GM19099 (cell line): ENCODE results near the gene MAP4K1.
A peak's percentile ranks its signal among the peaks of the same experiment; 100 is the strongest.

Experiments used
- POLR2A ChIP-seq: IDR thresholded peaks from 3 replicates; pipeline ENCODE4 v1.6.1; 2011; ENCODE audit warnings: low read depth; ENCODE audit not compliant: insufficient read length; ENCODE audit errors: extremely low read depth

Gene MAP4K1

DNA sequence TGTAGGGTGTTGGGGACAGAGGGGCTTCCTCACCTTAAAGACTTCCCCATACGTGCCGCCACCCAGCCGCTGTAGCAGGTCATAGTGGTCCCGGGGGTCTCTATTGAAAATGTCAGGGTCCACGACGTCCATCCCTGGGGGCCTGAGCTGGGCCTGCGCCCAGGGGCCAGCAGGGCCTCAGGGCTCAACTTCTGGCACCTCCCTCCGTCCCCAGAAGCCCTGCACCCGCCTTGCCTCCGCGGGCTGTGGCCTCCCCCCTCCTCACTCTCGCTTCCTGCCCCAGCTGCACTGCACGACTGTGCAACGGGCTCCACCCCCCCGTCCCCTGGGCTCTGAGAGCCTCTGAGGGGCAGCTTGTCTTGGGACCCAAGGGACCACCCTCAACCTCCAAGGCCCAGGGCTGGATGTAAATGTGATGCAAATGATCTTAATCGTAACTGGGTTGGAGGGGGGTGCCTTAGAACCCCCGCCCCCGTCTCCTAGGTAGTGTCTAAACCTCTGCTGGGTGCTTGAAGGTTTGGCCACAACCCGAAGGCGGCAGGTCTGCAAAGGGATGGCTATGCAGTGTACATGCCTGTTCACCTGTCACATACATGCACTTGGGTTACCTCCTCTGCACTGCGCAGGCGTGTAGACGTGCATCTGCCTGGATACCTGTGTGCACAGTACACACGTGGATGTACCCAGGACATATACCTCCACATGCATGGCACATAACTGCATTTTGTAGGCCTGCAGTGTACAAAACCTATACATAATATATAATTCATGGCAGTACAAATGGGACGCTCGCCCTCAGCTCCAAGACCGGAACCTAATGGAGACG lies at the start of gene MAP4K1:
Gene MAP4K1, minus strand, starts transcription at position 190 of the 826 bp plus-strand sequence. Its CDS starts 58 bp downstream, at position 132.
- peak; percentile 72 for TF ChIP-seq POLR2A

DNA sequence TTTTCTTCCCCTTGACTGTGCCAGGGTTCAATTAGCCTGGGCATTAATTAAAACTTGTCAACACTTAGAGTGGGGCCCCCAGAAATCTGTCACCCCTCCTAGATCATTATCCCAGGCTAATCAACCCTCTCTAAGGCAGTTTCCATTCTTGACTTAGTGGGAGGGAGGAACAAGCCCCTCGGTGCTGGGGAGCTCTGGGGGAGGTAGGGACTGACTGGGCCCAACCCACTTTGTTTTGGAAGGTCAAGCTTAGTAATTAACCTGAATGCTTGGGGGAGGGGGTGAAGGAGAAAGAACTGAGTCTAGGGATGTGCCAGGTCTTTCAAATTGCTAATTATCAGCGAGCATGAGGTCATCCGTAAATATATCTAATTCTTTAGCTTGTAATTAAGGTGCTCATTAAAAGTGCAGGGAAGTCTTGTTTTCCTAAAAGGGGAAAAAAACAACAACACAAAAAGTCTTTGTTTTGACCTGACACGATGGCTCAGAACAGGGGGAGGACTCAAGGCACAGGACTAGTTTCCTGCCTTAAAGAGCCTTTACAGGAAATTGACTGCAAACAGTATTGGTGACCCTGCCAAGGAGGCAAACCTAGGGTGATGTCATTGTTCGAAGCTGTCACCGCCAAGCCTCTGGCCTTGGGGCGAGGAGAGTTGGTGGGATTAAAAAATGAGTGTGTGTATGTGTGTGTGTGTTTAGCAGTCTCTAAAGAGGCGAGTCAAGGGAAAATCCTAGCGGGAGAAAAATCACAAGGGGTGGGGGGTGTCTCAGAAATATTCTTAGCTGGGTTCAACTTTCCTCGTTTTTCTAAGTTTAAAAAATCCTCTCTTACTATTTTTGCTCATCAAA lies 49.1 kb upstream of the MAP4K1 start:
- no peak for TF ChIP-seq POLR2A

DNA sequence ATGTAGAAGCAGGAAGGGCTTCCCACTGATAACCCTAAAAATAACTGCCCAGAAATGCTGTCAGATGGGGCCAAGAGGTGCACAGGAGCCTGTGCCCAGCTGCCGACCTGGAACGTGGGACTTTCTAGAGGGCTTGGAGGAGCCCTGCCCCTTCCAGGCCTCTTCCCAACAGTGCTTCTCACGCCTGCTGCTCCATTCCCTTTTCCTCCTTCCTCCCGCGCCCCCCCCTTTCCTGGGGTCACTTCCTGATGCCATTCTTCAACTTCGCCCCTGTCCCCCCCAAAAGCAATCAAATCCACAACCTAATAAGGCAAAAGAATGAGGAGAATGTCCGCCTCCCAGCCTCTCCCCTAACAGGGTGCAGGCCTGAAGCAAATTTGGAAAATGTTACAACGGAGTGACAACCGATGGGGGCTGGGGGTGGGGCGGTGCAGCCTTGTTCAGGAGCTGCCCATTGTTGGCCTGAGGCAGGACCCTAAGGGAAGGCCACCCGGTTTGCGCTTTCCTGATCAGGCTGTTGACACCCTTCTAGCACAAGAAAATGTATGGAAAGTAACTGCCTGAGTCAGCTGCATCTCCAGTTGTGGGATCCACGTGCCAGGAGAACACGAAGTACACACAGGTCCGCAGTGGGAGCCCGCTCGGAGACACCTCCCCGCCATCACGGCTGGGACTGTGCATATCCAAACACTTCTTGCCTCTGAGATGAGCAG lies 48.4 kb upstream of the MAP4K1 start:
- TF ChIP-seq POLR2A: no peak

DNA sequence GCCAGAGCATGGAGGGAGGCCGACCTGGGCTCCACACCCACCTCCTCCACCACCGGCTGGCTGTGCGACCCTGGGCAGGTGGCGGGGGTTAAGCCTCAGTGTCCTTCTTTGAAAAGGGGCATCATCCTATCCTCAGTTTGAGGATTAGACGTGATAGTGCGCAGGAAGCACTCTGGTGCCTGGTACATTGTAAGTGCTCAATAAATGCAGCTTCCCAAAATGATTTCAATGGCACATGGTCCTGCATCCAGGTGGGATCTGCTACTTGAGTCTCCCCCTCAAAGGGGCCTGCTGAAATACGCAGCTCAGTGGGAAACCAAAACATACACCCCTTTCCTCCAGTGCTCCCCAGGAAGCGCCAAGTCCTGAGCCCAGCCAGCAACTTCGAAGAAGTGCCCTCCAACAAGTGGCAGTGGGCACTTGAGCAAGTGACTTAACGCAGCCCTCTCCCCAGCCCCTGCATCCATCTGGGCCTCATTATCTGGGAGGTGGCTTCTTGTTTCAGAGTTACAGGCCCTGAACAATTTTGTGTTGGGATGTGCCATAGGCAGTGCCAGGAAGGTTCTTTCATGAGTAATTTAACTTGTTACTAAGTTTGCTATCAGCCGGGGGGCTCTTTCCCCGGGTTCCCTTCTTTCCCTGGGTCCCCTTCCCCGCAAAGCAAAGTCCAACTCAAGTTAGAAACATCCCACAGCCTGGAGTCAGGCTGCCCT lies 47.6 kb upstream of the MAP4K1 start:
- TF ChIP-seq POLR2A: no peak

DNA sequence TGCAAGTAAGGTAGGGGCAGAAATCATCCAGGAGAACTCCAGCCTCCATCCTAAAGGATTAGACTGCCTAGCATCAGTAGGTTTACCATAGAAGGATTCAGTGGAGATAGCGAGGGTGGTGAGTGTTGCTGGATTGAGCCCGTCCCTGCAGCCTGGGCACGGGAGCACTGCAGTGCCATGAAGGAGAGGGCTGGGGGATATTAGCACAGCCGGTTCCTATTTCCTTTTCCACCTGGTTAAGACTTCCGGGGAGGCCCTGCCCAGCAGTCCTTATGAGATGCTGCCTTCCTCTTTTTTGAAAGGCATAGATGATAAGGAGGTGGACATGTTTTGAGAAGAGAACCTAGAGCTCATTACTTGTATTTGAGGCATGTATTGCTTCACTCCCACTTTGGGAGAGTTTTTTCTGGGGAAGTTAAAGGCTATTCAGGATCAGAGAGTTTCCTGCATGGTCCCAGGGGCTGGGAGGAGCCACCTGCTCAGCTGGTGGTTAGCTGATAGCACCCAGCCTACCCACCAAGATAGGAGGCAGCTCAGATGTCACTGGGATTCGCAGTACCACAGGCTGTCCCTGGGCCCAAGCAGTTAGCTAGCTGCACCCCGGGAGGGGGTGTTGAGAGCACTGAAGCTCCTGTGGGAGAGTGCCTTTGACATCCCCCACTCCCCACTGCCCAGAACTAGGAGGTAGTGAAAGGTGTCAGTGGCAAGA lies 46.9 kb upstream of the MAP4K1 start:
- TF ChIP-seq POLR2A: no peak

DNA sequence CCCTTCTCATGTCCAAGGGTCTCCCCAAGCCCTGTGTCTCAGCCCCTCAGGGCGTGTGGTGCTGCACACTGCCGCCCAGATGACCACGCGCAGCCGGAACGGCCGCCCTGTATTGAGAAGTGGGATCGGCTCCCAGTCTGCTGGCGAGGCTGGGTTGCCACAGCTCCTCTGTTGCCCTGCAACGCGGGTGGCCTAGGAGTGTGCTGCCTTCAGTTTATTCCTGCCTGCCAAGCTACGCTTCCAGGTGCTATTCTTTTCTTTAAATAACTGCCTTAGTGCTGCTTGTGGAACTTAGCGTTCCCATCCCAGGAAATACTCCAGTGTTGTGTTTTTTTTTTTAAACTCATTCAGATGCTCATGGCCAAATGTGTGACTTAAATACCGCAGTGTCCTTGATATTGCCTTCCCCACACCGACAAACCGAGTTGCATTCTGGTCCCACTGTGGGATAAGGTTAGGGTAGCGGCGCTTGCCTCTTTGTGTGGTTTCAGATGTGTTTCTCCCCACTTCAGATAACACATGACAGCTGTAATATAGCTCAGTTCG lies 46.3 kb upstream of the MAP4K1 start:
- TF ChIP-seq POLR2A: no peak

DNA sequence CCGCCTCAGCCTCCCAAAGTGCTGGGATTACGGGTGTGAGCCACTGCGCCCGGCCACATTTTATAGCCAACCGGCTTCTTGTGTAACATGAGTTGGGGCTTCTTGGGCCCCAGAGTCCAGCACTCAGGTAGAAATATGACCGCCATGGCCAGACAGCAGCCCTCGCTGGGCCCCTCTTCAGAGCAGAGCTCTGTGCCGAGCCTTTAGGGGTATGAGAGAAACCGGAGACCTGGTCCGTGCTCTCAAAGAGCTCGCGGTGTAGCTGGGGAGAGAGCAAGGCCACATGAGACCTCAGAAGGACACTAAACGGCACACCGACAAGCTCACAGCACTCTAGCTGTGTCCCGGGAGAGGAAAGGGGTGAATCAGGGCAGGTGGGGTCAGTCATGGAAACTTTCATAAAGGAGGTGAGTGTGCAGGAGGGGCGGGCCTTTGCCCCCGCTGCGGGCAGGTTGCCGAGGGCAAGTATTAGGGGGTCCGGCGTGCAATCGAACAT lies 45.5 kb upstream of the MAP4K1 start:
- no peak for TF ChIP-seq POLR2A

DNA sequence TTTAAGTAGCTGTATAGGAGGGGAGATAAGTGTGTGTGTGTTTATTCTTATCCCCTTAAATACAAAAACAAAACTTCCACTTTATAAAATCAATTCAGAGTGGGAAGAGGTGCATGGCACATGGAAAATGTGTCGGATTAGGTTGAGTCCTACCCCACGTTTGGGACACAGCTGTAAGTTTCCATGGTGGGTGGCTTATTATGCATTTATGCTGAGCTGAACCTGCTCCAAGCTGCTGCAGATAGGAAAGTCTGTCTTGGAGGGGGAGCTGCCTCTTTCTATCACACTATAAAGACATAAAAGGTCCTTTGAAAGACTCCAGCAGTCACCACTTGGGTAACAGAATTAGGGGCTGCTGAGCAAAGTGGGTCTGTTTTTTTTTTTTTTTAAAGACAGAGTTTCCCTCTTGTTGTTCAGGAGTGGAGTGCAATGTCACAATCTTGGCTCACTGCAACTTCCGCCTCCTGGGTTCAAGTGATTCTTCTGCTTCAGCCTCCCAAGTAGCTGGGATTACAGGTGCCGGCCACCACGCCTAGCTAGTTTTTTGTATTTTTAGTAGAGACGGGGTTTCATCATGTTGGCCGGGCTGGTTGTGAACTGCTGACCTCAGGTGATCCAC lies 44.9 kb upstream of the MAP4K1 start:
- no peak for TF ChIP-seq POLR2A

DNA sequence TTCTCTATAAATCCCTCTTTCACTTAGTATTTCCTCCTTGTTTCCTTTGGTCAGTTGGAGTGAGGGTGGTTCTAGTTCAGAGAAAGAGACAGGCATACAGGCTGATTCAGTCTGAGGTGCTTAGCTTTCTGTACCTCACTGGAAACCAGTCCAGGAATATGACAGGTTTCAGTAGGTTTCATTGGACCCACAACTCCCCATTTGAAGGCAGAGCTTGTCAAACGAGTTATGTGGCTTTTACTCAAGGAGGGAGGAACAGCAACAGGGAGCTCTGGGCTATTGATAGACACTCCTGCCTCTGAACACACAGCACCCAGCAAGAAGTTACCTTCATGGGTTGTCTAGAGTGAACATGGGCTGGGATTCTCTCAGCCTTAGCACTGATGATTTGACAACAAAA lies 44.2 kb upstream of the MAP4K1 start:
- no peak for TF ChIP-seq POLR2A

DNA sequence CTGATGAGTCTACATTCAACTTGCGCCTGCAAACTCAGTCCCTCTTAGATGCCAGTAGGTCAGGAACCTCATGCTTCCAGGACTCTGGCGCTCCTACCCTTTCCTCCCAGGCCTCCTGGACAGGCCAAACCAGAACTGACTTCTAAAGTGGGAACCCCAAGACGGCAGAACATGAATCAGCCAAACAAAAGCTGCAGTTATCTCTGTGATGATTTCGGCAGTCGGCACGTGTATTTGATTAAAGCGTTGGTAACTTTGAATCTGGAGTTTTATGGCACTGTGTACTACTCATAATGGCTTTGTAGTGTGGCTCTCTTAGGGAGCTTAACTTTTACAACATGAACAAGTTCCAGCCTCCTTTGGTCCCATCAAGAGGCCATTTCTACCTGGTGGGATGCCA lies 43.4 kb upstream of the MAP4K1 start:
- no peak for TF ChIP-seq POLR2A

DNA sequence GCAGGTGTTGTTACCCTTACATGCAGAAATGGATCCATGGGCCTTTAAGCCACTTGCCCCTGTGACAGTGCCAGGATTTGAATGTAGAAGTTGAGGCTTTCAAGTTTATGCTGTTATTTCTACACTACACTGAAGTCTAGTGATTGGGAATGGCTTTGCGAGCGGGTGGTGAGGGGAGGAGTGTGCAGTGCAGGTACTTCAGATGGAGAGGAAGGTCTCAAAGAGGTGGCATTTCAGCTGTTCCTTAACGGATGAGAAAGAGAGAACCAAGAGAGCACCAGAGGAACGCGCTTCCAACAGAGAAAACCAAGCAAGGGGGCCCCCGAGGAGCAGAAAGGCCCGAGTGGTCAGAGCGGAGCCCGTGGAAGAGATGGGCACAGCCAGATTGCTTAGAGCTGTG lies 43.0 kb upstream of the MAP4K1 start:
- TF ChIP-seq POLR2A: no peak

DNA sequence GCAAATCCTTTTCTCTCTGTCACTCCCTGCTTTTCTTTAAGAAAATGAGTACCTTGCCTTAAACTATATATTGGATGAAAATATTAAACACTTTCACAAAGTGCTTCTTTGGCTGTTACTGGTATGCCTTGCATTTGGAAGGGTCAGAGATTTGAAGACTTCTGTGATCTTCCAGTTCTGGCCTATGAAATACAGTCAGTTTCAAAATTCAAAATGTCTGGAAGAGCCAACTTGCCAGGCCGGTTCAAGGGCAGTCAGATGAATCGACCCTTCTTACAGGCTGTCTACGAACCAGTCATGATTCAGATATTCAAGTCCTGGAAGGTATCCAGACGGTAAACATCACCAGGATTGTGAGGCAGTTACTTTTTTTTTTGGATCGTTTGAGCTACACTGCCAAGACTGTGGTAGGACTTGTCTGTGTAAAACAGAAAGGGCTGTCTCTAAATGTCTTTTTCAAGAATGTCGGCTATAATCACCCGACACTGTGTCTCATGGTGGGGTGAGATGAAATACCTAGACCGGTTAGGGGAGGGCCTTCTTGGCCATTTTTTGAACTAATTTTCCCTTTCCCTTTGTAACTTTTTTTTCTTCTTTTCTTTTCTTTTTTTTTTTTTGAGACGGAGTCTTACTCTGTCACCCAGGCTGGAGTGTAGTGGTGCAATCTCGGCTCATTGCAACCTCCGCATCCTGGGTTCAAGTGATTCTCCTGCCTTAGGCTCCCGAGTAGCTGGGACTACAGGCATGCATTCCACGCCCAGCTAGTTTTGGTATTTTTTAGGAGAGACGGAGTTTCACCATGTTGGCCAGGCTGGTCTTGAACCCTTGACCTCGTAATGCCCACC lies 40.9 kb upstream of the MAP4K1 start:
- TF ChIP-seq POLR2A: no peak
